HEK293 (cell line): Measurements from ENCODE around the gene SIRPB1.

Experiments
- CTCF ChIA-PET: fragments of 350-600 bp; formaldehyde crosslinking; extraction: SDS; loops from one replicate; lab custom pipeline; 2021; ENCODE audit warnings: antibody characterized with exemption; lab: Yijun Ruan, JAX
- POLR2A ChIA-PET: fragments of 300-600 bp; formaldehyde crosslinking; extraction: SDS; loops from one replicate; lab custom pipeline; 2020; ENCODE audit warnings: antibody characterized with exemption, inconsistent platforms; lab: Yijun Ruan, JAX
- H3K27ac ChIP-seq: fragments of 200-500 bp; sonication (Bioruptor generic); 2 replicates; pipeline ENCODE4 v1.5.1; 2014; ENCODE audit warnings: low read depth, low read length, control low read depth, inconsistent platforms; ENCODE audit errors: extremely low read depth
- H3K36me3 ChIP-seq, 2 experiments: fragments of 200-500 bp in 1 of 2; sonication (Bioruptor generic) in 1 of 2; 1 replicate in 1 of 2; 2 replicates in 1 of 2; pipeline ENCODE4 v1.5.1; 2014 to 2017; ENCODE audit warnings: inconsistent platforms in 2 of 2, low read length in 2 of 2; ENCODE audit not compliant: control insufficient read depth in 2 of 2, insufficient read depth in 1 of 2
- H3K4me1 ChIP-seq: fragments of 200-500 bp; sonication (Bioruptor generic); 2 replicates; pipeline ENCODE4 v1.5.1; 2014; ENCODE audit warnings: mild to moderate bottlenecking, low read length, inconsistent platforms; ENCODE audit not compliant: control insufficient read depth, insufficient read depth
- H3K4me3 ChIP-seq: 2 replicates; pipeline ENCODE4 v1.5.1; 2011; ENCODE audit warnings: low read depth, mild to moderate bottlenecking, control low read depth, low read length, moderate library complexity
- H3K9me3 ChIP-seq: fragments of 200-500 bp; sonication (Bioruptor generic); 2 replicates; pipeline ENCODE4 v1.5.1; 2014; ENCODE audit warnings: low read depth, low read length, inconsistent platforms; ENCODE audit not compliant: control insufficient read depth, insufficient read depth
- FEZF1 ChIP-seq: fragments of 450-650 bp; formaldehyde crosslinking; IDR thresholded peaks from 2 replicates; pipeline ENCODE4 v1.5.1; 2016; ENCODE audit warnings: missing biosample characterization, missing genetic modification characterization
- REPIN1 ChIP-seq: fragments of 450-650 bp; formaldehyde crosslinking; IDR thresholded peaks from 2 replicates; pipeline ENCODE4 v1.5.1; 2017; ENCODE audit warnings: missing biosample characterization, missing genetic modification characterization, low read depth
- SETDB1 ChIP-seq: IDR thresholded peaks from one replicate; pipeline ENCODE4 v1.6.1; 2017; ENCODE audit warnings: mild to moderate bottlenecking, low read length, moderate library complexity, mixed read lengths; ENCODE audit not compliant: insufficient read length
- YY1 ChIP-seq: fragments of 450-650 bp; formaldehyde crosslinking; IDR thresholded peaks from 2 replicates; pipeline ENCODE4 v1.5.1; 2018; ENCODE audit warnings: missing biosample characterization, missing genetic modification characterization
- YY2 ChIP-seq: fragments of 450-650 bp; formaldehyde crosslinking; IDR thresholded peaks from 2 replicates; pipeline ENCODE4 v1.5.1; 2016; ENCODE audit warnings: missing biosample characterization, missing genetic modification characterization
- ZBTB17 ChIP-seq: fragments of 450-650 bp; formaldehyde crosslinking; IDR thresholded peaks from 2 replicates; pipeline ENCODE4 v1.5.1; 2016; ENCODE audit warnings: missing biosample characterization, missing genetic modification characterization
- ZBTB7A ChIP-seq: fragments of 450-650 bp; formaldehyde crosslinking; IDR thresholded peaks from 2 replicates; pipeline ENCODE4 v1.5.1; 2016; ENCODE audit warnings: low read depth, missing biosample characterization, missing genetic modification characterization
- ZNF133 ChIP-seq: fragments of 450-650 bp; formaldehyde crosslinking; IDR thresholded peaks from 2 replicates; pipeline ENCODE4 v1.5.1; 2016; ENCODE audit warnings: missing biosample characterization, missing genetic modification characterization
- ZNF155 ChIP-seq: fragments of 450-650 bp; formaldehyde crosslinking; IDR thresholded peaks from 2 replicates; pipeline ENCODE4 v1.5.1; 2016; ENCODE audit warnings: missing biosample characterization, missing genetic modification characterization
- ZNF184 ChIP-seq: fragments of 450-650 bp; IDR thresholded peaks from 2 replicates; pipeline ENCODE4 v1.5.1; 2018; ENCODE audit warnings: missing biosample characterization, mild to moderate bottlenecking, missing genetic modification characterization
- ZNF211 ChIP-seq: fragments of 450-650 bp; formaldehyde crosslinking; IDR thresholded peaks from 2 replicates; pipeline ENCODE4 v1.5.1; 2016; ENCODE audit warnings: low read depth, missing biosample characterization, missing genetic modification characterization
- ZNF549 ChIP-seq: fragments of 450-650 bp; IDR thresholded peaks from 2 replicates; pipeline ENCODE4 v1.5.1; 2018; ENCODE audit warnings: missing biosample characterization, missing genetic modification characterization, mild to moderate bottlenecking, inconsistent platforms, moderate library complexity
- ZNF664 ChIP-seq: fragments of 450-650 bp; formaldehyde crosslinking; IDR thresholded peaks from 2 replicates; pipeline ENCODE4 v1.5.1; 2016; ENCODE audit warnings: missing biosample characterization, missing genetic modification characterization
- ZNF791 ChIP-seq: fragments of 450-650 bp; formaldehyde crosslinking; IDR thresholded peaks from 2 replicates; pipeline ENCODE4 v1.5.1; 2016; ENCODE audit warnings: missing biosample characterization, missing genetic modification characterization
- ZSCAN30 ChIP-seq: fragments of 450-650 bp; IDR thresholded peaks from 2 replicates; pipeline ENCODE4 v1.5.1; 2018; ENCODE audit warnings: missing biosample characterization, mild to moderate bottlenecking, missing genetic modification characterization, moderate library complexity
- TF ChIP-seq, protein P1 (sequence below): fragments of 450-650 bp; formaldehyde crosslinking; conservative IDR thresholded peaks from 2 replicates; pipeline ENCODE4 v1.5.1; 2016; ENCODE audit warnings: low read depth, missing biosample characterization, missing genetic modification characterization
- TF ChIP-seq, protein P2 (sequence below): fragments of 450-650 bp; formaldehyde crosslinking; IDR thresholded peaks from 2 replicates; pipeline ENCODE4 v1.5.1; 2016; ENCODE audit warnings: missing biosample characterization, missing genetic modification characterization
- TF ChIP-seq, protein P3 (sequence below): fragments of 450-650 bp; formaldehyde crosslinking; IDR thresholded peaks from 2 replicates; pipeline ENCODE4 v1.5.1; 2017; ENCODE audit warnings: missing biosample characterization, missing genetic modification characterization
- TF ChIP-seq, protein P4 (sequence below): fragments of 450-650 bp; IDR thresholded peaks from 2 replicates; pipeline ENCODE4 v1.5.1; 2018; ENCODE audit warnings: missing biosample characterization, mild to moderate bottlenecking, missing genetic modification characterization
- TF ChIP-seq, protein P5 (sequence below): fragments of 450-650 bp; formaldehyde crosslinking; optimal IDR thresholded peaks from 2 replicates; pipeline ENCODE3; 2016; ENCODE audit warnings: missing biosample characterization, mild to moderate bottlenecking, missing genetic modification characterization

Gene SIRPB1

DNA sequence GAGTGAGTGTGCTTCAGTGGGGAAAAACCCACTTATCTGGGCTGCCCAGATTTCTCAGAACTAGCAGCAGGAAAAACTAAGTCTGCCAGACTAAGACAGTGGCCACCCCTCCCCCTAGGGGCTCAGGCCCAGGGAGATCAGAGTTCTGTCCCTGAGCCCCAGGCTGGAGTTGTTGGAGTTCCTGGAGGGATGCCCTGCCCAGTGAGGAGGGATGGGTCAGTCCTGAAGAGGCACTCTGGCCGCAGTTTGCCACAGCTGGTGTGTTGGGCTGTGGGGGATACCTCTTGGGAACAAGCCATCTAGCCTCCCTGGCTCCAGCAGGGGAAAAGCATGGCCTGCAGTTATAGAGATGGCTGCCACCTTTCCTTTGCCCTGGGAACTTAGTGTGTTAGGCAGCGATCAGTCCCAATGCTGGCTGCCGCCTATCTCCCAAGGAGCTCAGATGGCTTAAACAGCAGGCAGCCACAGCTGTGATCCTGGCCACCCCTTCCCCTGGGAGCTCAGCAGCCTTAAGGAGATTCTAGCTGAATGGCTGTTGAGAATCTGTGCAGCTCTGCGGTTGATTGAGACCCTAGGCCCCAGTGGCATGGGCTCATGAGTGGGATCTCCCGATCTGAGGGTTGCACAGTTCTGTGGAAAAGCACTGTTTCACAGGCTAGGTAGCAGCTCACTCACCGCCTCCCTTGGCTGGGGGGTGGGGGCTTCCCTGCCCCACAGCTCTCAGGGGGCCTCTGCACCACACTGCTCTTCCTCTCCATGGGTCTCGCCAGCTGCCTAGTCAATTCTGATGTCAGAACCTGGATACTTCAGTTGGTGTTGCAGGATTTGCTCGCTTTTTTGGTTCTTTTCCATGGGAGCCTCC, 24.5 kb upstream of the SIRPB1 start:
- H3K36me3 ChIP-seq: no peaks in the 10 kb centered on the region
- ChIA-PET CTCF (no interaction called here), POLR2A (no interaction called here)
- H3K27ac ChIP-seq: no peak overlapping the region
- H3K9me3 ChIP-seq: no peaks in the 10 kb centered on the region
- no peak for TF ChIP-seq ZNF155 (tag by site-specific recombination)
- no peak for TF ChIP-seq SETDB1
- no peak for TF ChIP-seq FEZF1
- TF ChIP-seq, protein P1, sequence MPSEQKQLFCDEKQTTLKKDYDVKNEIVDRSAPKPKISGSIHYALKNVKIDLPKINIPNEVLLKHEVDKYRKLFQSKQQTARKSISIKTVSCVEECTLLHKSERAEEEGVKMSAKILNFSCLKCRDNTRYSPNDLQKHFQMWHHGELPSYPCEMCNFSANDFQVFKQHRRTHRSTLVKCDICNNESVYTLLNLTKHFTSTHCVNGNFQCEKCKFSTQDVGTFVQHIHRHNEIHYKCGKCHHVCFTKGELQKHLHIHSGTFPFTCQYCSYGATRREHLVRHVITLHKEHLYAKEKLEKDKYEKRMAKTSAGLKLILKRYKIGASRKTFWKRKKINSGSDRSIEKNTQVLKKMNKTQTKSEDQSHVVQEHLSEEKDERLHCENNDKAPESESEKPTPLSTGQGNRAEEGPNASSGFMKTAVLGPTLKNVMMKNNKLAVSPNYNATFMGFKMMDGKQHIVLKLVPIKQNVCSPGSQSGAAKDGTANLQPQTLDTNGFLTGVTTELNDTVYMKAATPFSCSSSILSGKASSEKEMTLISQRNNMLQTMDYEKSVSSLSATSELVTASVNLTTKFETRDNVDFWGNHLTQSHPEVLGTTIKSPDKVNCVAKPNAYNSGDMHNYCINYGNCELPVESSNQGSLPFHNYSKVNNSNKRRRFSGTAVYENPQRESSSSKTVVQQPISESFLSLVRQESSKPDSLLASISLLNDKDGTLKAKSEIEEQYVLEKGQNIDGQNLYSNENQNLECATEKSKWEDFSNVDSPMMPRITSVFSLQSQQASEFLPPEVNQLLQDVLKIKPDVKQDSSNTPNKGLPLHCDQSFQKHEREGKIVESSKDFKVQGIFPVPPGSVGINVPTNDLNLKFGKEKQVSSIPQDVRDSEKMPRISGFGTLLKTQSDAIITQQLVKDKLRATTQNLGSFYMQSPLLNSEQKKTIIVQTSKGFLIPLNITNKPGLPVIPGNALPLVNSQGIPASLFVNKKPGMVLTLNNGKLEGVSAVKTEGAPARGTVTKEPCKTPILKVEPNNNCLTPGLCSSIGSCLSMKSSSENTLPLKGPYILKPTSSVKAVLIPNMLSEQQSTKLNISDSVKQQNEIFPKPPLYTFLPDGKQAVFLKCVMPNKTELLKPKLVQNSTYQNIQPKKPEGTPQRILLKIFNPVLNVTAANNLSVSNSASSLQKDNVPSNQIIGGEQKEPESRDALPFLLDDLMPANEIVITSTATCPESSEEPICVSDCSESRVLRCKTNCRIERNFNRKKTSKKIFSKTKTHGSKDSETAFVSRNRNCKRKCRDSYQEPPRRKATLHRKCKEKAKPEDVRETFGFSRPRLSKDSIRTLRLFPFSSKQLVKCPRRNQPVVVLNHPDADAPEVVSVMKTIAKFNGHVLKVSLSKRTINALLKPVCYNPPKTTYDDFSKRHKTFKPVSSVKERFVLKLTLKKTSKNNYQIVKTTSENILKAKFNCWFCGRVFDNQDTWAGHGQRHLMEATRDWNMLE (tag by site-specific recombination): no peak
- no peak for TF ChIP-seq YY2 (tag by site-specific recombination)
- TF ChIP-seq, protein P2, sequence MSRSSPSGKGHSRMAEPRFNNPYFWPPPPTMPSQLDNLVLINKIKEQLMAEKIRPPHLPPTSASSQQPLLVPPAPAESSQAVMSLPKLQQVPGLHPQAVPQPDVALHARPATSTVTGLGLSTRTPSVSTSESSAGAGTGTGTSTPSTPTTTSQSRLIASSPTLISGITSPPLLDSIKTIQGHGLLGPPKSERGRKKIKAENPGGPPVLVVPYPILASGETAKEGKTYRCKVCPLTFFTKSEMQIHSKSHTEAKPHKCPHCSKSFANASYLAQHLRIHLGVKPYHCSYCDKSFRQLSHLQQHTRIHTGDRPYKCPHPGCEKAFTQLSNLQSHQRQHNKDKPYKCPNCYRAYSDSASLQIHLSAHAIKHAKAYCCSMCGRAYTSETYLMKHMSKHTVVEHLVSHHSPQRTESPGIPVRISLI (tag by site-specific recombination): no peak
- TF ChIP-seq ZNF133 (tag by site-specific recombination): no peak
- TF ChIP-seq ZNF664 (tag by site-specific recombination): no peak
- no peak for TF ChIP-seq ZSCAN30
- TF ChIP-seq, protein P3, sequence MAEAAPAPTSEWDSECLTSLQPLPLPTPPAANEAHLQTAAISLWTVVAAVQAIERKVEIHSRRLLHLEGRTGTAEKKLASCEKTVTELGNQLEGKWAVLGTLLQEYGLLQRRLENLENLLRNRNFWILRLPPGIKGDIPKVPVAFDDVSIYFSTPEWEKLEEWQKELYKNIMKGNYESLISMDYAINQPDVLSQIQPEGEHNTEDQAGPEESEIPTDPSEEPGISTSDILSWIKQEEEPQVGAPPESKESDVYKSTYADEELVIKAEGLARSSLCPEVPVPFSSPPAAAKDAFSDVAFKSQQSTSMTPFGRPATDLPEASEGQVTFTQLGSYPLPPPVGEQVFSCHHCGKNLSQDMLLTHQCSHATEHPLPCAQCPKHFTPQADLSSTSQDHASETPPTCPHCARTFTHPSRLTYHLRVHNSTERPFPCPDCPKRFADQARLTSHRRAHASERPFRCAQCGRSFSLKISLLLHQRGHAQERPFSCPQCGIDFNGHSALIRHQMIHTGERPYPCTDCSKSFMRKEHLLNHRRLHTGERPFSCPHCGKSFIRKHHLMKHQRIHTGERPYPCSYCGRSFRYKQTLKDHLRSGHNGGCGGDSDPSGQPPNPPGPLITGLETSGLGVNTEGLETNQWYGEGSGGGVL (tag by site-specific recombination): no peak
- no peak for TF ChIP-seq ZNF184 (tag by site-specific recombination)
- TF ChIP-seq YY1 (tag by site-specific recombination): no peak
- no peak for TF ChIP-seq ZNF211 (tag by site-specific recombination)
- TF ChIP-seq, protein P4, sequence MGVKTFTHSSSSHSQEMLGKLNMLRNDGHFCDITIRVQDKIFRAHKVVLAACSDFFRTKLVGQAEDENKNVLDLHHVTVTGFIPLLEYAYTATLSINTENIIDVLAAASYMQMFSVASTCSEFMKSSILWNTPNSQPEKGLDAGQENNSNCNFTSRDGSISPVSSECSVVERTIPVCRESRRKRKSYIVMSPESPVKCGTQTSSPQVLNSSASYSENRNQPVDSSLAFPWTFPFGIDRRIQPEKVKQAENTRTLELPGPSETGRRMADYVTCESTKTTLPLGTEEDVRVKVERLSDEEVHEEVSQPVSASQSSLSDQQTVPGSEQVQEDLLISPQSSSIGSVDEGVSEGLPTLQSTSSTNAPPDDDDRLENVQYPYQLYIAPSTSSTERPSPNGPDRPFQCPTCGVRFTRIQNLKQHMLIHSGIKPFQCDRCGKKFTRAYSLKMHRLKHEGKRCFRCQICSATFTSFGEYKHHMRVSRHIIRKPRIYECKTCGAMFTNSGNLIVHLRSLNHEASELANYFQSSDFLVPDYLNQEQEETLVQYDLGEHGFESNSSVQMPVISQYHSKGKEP (tag by site-specific recombination): no peak
- TF ChIP-seq ZBTB17 (tag by site-specific recombination): no peak
- TF ChIP-seq ZBTB7A: no peak
- TF ChIP-seq REPIN1 (tag by site-specific recombination): no peak
- TF ChIP-seq, protein P5, sequence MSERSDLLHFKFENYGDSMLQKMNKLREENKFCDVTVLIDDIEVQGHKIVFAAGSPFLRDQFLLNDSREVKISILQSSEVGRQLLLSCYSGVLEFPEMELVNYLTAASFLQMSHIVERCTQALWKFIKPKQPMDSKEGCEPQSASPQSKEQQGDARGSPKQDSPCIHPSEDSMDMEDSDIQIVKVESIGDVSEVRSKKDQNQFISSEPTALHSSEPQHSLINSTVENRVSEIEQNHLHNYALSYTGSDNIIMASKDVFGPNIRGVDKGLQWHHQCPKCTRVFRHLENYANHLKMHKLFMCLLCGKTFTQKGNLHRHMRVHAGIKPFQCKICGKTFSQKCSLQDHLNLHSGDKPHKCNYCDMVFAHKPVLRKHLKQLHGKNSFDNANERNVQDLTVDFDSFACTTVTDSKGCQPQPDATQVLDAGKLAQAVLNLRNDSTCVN (tag by site-specific recombination): no peak
- TF ChIP-seq ZNF549: no peak
- TF ChIP-seq ZNF791: no peak
- H3K4me1 ChIP-seq: no peaks in the 10 kb centered on the region
- no peak overlapping the region for H3K4me3 ChIP-seq
